OCI-LY7 (cell line): Measurements from ENCODE around the gene HECW1.

Experiments
- EZH2phosphoT487 ChIP-seq: fragments of 200-600 bp; sonication (generic); IDR thresholded peaks from 2 replicates; pipeline ENCODE4 v1.6.1; 2018; ENCODE audit warnings: low read depth, borderline replicate concordance, mild to moderate bottlenecking, mixed run types, antibody characterized with exemption, low read length, moderate library complexity, mixed read lengths
- TF ChIP-seq, protein P1 (sequence below): fragments of 200-600 bp; sonication (generic); conservative IDR thresholded peaks from 2 replicates; pipeline ENCODE4 v1.5.1; 2014; ENCODE audit warnings: mild to moderate bottlenecking, antibody characterized with exemption, low read length, moderate library complexity, mixed read lengths

DNA sequence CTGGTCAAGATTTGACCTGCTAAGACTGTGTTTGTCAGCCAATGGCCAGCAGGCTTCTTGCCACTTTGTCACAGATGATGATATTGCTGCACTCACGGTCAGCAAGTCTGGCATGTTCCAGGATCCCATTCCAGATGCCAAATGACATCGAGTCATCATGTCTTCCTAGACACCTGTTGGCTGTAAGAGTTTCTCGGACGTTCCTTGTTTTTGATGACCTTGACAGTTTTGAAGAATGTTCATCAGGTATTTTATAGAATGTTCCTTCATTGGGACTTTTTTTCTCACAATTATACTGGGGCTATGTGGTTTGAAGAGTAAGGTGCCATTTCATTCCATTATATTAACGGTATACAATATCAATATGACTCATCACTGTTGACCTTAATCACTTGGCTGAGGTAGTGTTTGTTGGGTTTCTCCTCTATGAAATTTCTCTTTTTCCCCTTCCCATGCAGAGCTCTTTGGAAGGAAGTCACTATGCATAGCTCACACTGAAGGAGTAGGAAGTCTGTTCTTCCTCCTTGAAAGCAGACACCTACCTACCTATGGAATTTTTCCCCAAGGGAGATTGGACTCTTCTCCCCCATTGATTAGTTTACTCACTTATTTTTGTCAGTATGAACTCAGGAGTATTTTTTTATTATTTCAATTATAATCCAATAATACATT is 31.6 kb downstream of the HECW1 start:
- TF ChIP-seq, protein P1, sequence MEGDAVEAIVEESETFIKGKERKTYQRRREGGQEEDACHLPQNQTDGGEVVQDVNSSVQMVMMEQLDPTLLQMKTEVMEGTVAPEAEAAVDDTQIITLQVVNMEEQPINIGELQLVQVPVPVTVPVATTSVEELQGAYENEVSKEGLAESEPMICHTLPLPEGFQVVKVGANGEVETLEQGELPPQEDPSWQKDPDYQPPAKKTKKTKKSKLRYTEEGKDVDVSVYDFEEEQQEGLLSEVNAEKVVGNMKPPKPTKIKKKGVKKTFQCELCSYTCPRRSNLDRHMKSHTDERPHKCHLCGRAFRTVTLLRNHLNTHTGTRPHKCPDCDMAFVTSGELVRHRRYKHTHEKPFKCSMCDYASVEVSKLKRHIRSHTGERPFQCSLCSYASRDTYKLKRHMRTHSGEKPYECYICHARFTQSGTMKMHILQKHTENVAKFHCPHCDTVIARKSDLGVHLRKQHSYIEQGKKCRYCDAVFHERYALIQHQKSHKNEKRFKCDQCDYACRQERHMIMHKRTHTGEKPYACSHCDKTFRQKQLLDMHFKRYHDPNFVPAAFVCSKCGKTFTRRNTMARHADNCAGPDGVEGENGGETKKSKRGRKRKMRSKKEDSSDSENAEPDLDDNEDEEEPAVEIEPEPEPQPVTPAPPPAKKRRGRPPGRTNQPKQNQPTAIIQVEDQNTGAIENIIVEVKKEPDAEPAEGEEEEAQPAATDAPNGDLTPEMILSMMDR, result no peak
- no peak for TF ChIP-seq EZH2phosphoT487
